ENCODE data around the gene ACP2. TPM values are rescaled to one million over a fixed set of nuclear protein-coding genes. Genes with fewer than 3 reads are reported as not detected.

Gene ACP2
- total and polyA plus RNA-seq, 2 donors (not counting 1 experiment from before 2014, with no cell fraction given) = 16.3 to 29.5 TPM

DNA sequence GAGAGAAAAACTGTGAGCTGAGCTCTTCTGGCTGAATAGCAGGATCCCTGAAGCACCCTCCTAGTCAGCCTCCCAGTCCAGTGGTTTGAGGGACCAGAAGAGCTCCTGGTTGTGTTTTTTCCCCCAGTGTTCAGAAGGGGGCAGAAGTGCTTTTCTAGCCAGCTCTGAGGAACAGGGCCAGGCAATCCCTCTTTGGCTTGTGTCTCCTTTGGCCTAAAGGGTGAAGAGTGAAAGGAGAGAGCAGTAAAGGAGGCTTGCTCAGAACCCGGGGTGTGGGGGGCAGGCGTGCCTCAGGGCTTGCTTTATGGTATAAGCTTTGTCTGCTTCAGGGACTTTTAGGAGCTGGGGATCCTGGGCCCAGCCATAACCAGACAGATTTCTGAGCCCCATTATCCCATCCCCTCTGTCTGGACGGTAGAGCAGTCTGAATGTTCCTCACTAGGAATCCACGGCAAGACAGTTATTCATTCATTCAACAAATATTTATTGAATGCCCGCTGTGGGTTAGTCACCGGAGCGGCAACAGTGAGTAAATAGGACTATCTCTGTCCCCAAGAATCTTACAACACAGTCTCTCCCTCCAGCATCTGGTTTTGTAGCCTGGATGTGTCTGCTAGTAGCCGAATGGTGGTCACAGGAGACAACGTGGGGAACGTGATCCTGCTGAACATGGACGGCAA lies 14.5 kb downstream of the ACP2 start:
- 80% methylated on average over 7 of the region's 11 CpGs for WGBS (ENCODE audit: insufficient coverage)
- no peaks in the 10 kb centered on the region for H3K4me1 Mint-ChIP-seq
- no peak for ATAC-seq (ENCODE audit: low read depth)

DNA sequence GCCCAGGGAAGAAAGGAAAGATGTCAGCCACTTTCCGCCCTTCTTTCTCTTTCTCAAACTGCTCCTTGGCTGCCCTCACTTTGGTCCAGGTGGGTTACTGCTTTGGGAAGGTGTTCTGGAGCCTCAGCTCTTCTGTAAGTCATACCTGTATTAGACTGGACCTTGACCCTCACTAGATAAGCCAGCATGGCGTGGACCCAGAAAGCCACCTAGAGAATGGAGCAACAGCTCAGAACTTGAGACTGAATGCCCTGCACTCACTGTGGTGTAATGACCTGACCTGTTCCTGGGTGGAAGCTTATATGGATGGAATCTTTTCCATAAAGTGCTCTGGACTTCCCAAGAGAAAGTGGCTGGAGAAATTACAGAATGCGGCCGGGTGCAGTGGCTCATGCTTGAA lies 15.6 kb downstream of the ACP2 start:
- ChIA-PET CTCF (interaction anchor here (0.6 to 1.8 kb wide), 2 partner anchors 10 to 55 kb away, joined by 3 to 4 read pairs; no protein-coding TSS in a partner anchor), POLR2A (interaction anchor here (2.1 kb wide), 1 partner anchor 18 kb away, joined by 6 read pairs; the partner anchor contains the start of gene DDB2)
- Histone ChIP-seq H3K27ac (ENCODE audit: low read length in 2 of 2) (no peak overlapping the region), H3K9ac (ENCODE audit: low read length) (no peak overlapping the region), H3K4me1 (ENCODE audit: control insufficient read depth in 2 of 2, insufficient read depth in 2 of 2, low read length in 2 of 2) (no peaks in the 10 kb centered on the region), H3K4me3 (ENCODE audit: control extremely low read depth in 1 of 5, extremely low read depth in 1 of 5, insufficient read depth in 1 of 5, low read depth in 2 of 5, low read length in 4 of 5) (no peak overlapping the region), H3K9me3 (ENCODE audit: control extremely low read depth in 1 of 3, control insufficient read depth in 2 of 3, insufficient read depth in 1 of 3, low read length in 2 of 3) (no peaks in the 10 kb centered on the region), H2AFZ (ENCODE audit: insufficient read depth, low read depth, low read length, poor library complexity, severe bottlenecking) (no peak overlapping the region), H3K4me2 (replicated peaks; ENCODE audit: low read depth, low read length, poor library complexity, severe bottlenecking) (no peak overlapping the region), H4K20me1 (ENCODE audit: control insufficient read depth, insufficient read depth, low read length, poor library complexity, severe bottlenecking) (no peaks in the 10 kb centered on the region), H3K36me3 (replicated peaks in 1 of 2; ENCODE audit: control extremely low read depth in 1 of 2, control insufficient read depth in 1 of 2, extremely low read depth in 1 of 2, insufficient read depth in 2 of 2, low read length in 1 of 2) (peaks cover under 1 to 21% of the 10 kb centered on the region in 2 experiments), H3K27me3 (replicated peaks in 1 of 4; ENCODE audit: control extremely low read depth in 1 of 4, control insufficient read depth in 3 of 4, insufficient read depth in 4 of 4, low read length in 3 of 4) (no peaks in the 10 kb centered on the region), H3K79me2 (ENCODE audit: control insufficient read depth, insufficient read depth, low read length) (no peaks in the 10 kb centered on the region)
- ATAC-seq (ENCODE audit: low read depth) = no peak
- 100% methylated on average over 2 of the region's 4 CpGs for WGBS (ENCODE audit: insufficient coverage)
- intact Hi-C loops (cut with micrococcal nuclease) = no loop called here
- no peak for TF ChIP-seq EZH2 (IDR thresholded peaks at IDR 0.05; ENCODE audit: borderline replicate concordance, insufficient read depth, low read depth, low read length, poor library complexity, severe bottlenecking)
- TF ChIP-seq, protein P1, sequence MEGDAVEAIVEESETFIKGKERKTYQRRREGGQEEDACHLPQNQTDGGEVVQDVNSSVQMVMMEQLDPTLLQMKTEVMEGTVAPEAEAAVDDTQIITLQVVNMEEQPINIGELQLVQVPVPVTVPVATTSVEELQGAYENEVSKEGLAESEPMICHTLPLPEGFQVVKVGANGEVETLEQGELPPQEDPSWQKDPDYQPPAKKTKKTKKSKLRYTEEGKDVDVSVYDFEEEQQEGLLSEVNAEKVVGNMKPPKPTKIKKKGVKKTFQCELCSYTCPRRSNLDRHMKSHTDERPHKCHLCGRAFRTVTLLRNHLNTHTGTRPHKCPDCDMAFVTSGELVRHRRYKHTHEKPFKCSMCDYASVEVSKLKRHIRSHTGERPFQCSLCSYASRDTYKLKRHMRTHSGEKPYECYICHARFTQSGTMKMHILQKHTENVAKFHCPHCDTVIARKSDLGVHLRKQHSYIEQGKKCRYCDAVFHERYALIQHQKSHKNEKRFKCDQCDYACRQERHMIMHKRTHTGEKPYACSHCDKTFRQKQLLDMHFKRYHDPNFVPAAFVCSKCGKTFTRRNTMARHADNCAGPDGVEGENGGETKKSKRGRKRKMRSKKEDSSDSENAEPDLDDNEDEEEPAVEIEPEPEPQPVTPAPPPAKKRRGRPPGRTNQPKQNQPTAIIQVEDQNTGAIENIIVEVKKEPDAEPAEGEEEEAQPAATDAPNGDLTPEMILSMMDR (IDR thresholded peaks at IDR 0.05) = no peak
- Mint-ChIP-seq H3K27ac (no peak overlapping the region), H3K27me3 (no peaks in the 10 kb centered on the region), H3K9me3 (ENCODE audit: insufficient read depth) (no peaks in the 10 kb centered on the region), H3K4me1 (no peaks in the 10 kb centered on the region), H3K4me3 (no peak overlapping the region)
- DNase-seq = no peak

More for the DNA sequence above, 14.5 kb downstream of the ACP2 start:
- Histone ChIP-seq H3K4me3 (ENCODE audit: control extremely low read depth in 1 of 5, extremely low read depth in 1 of 5, insufficient read depth in 1 of 5, low read depth in 2 of 5, low read length in 4 of 5) (no peak overlapping the region), H2AFZ (ENCODE audit: insufficient read depth, low read depth, low read length, poor library complexity, severe bottlenecking) (no peak overlapping the region), H4K20me1 (ENCODE audit: control insufficient read depth, insufficient read depth, low read length, poor library complexity, severe bottlenecking) (no peaks in the 10 kb centered on the region), H3K27ac (ENCODE audit: low read length in 2 of 2) (no peak overlapping the region), H3K4me2 (replicated peaks; ENCODE audit: low read depth, low read length, poor library complexity, severe bottlenecking) (no peak overlapping the region), H3K9ac (ENCODE audit: low read length) (no peak overlapping the region), H3K36me3 (replicated peaks in 1 of 2; ENCODE audit: control extremely low read depth in 1 of 2, control insufficient read depth in 1 of 2, extremely low read depth in 1 of 2, insufficient read depth in 2 of 2, low read length in 1 of 2) (peaks cover 2 to 27% of the 10 kb centered on the region in 2 experiments), H3K9me3 (ENCODE audit: control extremely low read depth in 1 of 3, control insufficient read depth in 2 of 3, insufficient read depth in 1 of 3, low read length in 2 of 3) (no peaks in the 10 kb centered on the region), H3K27me3 (replicated peaks in 1 of 4; ENCODE audit: control extremely low read depth in 1 of 4, control insufficient read depth in 3 of 4, insufficient read depth in 4 of 4, low read length in 3 of 4) (no peaks in the 10 kb centered on the region), H3K79me2 (ENCODE audit: control insufficient read depth, insufficient read depth, low read length) (no peaks in the 10 kb centered on the region), H3K4me1 (ENCODE audit: control insufficient read depth in 2 of 2, insufficient read depth in 2 of 2, low read length in 2 of 2) (no peaks in the 10 kb centered on the region)
- no peaks in the 10 kb centered on the region for H3K27me3 Mint-ChIP-seq
- no peaks in the 10 kb centered on the region for H3K9me3 Mint-ChIP-seq (ENCODE audit: insufficient read depth)
- no peak overlapping the region for H3K27ac Mint-ChIP-seq
- POLR2A ChIA-PET = interaction anchor here (2.1 kb wide), 1 partner anchor 19 kb away, joined by 6 read pairs; the partner anchor contains the start of gene DDB2
- no peak overlapping the region for H3K4me3 Mint-ChIP-seq
- DNase-seq = no peak
- no peak for TF ChIP-seq EZH2 (IDR thresholded peaks at IDR 0.05; ENCODE audit: borderline replicate concordance, insufficient read depth, low read depth, low read length, poor library complexity, severe bottlenecking)
- TF ChIP-seq, protein P1 (IDR thresholded peaks at IDR 0.05) = no peak
- CTCF ChIA-PET = interaction anchor here (1.2 to 3.2 kb wide), 2 partner anchors 25 to 177 kb away, joined by 3 to 13 read pairs; no protein-coding TSS in a partner anchor
- intact Hi-C loops (cut with micrococcal nuclease) = no loop called here

Data from B cell (primary cell).